GM18909 (cell line): ENCODE data around the gene DENND6B.
"Not testable (repeated sequence)": the region's sequence is repeated elsewhere in the genome, so short reads cannot be mapped to it uniquely, and the experiment has no call there.

ENCODE experiments used
- ATAC-seq: cut with Tn5 transposase; IDR thresholded peaks from one replicate; pipeline ENCODE4 v1.9.1; 2021; ENCODE audit warnings: mild to moderate bottlenecking; ENCODE audit not compliant: unreplicated experiment, poor library complexity

The DENND6B gene

GRCh38 chr22:50339945-50340879, 13.4 kb upstream of the DENND6B start:
- ATAC-seq: no peak

- ATAC-seq: no peak
Observed at GRCh38 chr22:50338860-50339462, 12.1 kb upstream of the DENND6B start.

GRCh38 chr22:50338042-50338573, 11.3 kb upstream of the DENND6B start:
- no peak for ATAC-seq

GRCh38 chr22:50337262-50338041, 10.6 kb upstream of the DENND6B start:
- no peak for ATAC-seq

- not testable (repeated sequence) for ATAC-seq
Observed at GRCh38 chr22:50334433-50334832, 7.6 kb upstream of the DENND6B start.

GRCh38 chr22:50329236-50329635, 2.4 kb upstream of the DENND6B start:
- no peak for ATAC-seq

- no peak for ATAC-seq
Observed at GRCh38 chr22:50327711-50328019, 853 bp upstream of the DENND6B start.

- no peak for ATAC-seq
Observed at GRCh38 chr22:50326225-50326955, 422 bp downstream of the DENND6B start.

- ATAC-seq: no peak
Observed at GRCh38 chr22:50325444-50326224, 1.2 kb downstream of the DENND6B start.

GRCh38 chr22:50323900-50324299, 2.9 kb downstream of the DENND6B start:
- no peak for ATAC-seq

- ATAC-seq: not testable (repeated sequence)
Observed at GRCh38 chr22:50322382-50323104, 4.3 kb downstream of the DENND6B start.

- ATAC-seq: no peak
Observed at GRCh38 chr22:50320671-50321325, 6.0 kb downstream of the DENND6B start.

GRCh38 chr22:50320116-50320515, 6.7 kb downstream of the DENND6B start:
- no peak for ATAC-seq

- no peak for ATAC-seq
Observed at GRCh38 chr22:50319503-50319951, 7.3 kb downstream of the DENND6B start.

GRCh38 chr22:50318698-50319411, 8.0 kb downstream of the DENND6B start:
- no peak for ATAC-seq

- no peak for ATAC-seq
Observed at GRCh38 chr22:50318356-50318697, 8.5 kb downstream of the DENND6B start.

- no peak for ATAC-seq
Observed at GRCh38 chr22:50317674-50318073, 9.1 kb downstream of the DENND6B start.

GRCh38 chr22:50317178-50317577, 9.6 kb downstream of the DENND6B start:
- no peak for ATAC-seq
